ENCODE data around the gene TCFL5.

TCFL5 gene

DNA sequence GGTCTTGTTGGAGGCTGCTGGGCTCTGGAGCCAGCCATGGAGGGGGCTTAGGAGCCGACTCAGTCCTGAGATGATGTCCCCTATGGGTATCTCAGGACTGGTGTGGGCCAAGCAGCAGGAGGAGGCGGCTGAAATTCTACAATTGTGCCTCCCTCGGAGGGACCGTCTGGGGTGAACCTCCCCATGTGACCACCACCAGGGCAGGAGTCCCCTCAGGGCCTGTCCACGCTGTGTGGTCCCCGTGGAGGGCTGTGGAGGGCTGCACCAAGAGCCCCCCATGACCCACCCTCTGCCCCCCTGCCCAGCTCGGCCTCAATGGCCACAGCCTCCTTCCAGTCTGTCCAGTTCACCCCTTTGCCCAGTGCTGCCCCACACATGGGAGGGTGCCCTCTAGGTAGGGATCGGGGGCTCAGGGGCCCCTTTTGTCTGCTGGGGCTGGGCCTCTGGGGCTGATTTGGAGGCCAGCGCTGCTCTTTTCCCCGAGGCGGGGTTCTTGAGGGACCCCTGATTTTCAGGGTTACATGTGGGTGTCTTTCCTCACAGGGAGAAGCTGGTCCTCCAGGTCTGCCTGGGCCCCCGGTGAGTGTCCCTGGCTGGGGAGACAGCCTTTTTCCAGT lies 43.5 kb downstream of the TCFL5 start:
- TF ChIP-seq POLR2A (IDR thresholded peaks at IDR 0.05; ENCODE audit: low read length): no peak
- no peak for TF ChIP-seq GATA1 (IDR thresholded peaks at IDR 0.05; ENCODE audit: low read depth, low read length)
- DNase-seq: no peak

DNA sequence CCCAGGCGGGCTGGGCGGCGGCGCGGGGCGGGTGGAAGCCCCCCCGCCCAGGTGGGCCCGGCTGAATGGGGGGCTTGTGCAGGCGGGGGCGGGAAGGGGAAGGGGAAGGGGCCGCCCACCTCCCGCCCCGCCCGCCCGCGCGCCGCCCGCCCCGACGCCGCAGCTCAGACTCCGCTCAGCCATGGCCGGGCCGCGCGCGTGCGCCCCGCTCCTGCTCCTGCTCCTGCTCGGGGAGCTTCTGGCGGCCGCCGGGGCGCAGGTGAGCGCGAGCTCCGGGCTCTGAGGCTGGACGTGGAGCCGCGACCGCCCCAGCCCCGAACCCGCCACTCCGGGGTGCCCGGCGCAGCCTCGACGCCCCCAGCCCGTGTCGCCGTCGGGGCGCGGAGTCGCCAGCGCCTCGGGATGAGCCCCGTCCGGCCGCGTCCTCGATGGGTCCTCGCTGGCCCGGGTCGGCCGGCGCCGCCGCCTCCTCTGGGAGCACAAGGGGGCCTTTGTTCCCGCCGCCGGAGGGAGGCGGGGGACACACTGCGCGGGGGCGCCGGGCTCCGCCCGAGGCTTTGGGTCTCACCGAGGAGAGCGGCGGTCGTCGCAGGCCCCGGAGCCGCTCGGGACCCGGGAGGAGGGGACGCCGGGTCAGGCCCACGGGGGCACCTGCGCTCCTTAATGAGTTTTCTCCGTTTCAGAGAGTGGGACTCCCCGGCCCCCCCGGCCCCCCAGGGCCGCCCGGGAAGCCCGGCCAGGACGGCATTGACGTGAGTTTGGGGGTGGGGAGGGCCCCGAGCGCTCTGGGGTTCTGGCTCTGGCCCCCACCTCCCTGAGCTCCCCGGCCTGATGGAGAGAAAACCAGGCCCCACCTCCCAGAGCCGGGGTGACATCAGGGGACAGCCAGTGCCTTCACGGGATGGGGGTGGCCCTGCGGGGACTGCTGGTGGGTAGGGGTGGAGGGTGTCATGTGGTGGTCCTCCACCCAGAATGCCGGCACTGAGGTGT lies 44.4 kb downstream of the TCFL5 start, which contains the start of gene COL9A3:
Gene COL9A3 (plus strand): TSS at position 167 of the 990 bp plus-strand sequence. CDS start 15 bp downstream, at position 182.
- no peak for TF ChIP-seq POLR2A (IDR thresholded peaks at IDR 0.05; ENCODE audit: low read length)
- no peak for TF ChIP-seq GATA1 (IDR thresholded peaks at IDR 0.05; ENCODE audit: low read depth, low read length)
- no peak for DNase-seq

DNA sequence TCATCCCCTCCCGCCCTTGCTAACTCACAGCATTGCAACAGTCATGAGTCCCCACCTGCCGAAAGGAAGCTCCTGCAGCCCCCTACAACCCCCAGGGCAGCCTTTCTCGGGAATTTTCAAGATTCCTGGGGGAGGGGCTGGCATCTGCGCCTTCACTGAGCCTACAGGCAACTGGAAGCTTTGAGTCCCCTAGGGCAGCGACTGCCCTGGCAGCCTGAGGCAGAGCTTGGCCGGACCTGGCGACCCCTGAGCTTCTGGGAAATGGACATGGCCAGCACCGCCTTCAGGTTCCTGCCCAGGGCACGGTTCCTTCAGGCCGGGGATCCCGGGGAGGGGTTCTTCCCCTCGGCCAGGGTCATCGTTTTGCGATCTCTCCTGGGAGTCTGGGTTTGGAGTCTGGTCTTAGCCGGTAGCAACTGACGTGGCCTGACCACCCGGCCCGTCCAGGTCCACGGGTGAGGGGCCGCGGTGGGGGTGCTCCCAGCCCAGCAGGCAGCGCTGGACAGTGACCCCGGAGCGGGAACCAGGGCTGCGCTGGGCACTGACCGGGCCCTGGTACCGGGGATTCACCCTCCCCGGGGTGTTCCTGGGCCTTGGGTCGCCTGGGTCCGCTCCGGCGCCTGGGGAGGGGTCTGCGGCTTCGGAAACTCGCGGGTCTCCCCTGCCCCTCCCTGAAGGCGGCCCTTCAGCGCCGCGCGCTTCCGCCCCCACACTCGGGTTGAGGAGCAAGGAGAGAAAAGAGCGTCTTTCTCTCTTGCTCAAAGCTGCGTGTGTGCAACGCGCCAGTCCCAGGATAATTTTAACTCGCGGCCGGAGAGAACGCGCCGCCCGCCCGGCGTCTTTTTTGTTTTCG lies 45.4 kb downstream of the TCFL5 start:
- no peak for TF ChIP-seq POLR2A (IDR thresholded peaks at IDR 0.05; ENCODE audit: low read length)
- TF ChIP-seq GATA1 (IDR thresholded peaks at IDR 0.05; ENCODE audit: low read depth, low read length): no peak
- no peak for DNase-seq

DNA sequence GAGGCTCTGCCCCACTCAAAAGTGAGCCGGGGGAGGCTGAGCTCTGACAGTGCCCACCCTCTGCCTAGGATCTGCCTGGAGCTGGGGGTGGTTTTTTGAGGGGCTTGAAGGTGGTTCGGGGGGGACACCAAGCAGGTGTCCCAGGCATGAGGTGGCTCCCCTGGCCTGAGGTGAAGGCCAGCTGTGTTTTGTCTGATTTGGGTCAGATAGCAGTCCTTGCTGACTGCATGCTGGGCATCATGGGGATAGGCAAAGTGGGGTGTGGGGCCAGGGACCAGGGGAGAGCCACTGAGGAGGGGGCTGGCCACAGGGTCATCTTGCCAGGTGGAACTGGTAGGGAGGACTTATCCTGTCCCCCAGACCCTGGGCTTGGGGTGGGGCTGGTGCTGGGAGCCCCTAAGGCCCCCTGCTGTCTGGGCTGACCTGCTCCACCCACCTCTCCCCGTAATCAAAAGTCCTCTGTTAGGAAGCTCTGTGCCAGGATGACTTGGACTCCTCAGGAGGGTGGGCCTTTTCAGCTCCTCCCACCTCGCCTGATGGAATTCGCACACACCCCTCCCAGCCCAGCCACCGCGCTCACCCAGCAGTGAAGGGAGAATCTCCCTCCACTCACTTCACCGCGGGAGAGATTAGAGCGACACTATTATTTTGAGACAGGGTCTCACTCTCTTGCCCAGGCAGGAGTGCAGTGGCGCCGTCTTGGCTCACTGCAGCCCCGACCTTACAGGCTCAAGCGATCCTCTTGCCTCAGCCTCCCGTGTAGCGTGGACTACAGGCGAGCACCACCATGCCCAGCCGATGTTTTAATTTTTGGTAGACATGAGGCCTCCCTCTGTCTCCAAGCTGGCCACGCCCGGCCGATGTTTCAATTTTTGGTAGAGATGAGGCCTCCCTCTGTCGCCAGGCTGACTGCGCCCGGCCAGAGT lies 46.3 kb downstream of the TCFL5 start:
- DNase-seq: peak in 1 of 2 experiments; percentile 52
- TF ChIP-seq POLR2A (IDR thresholded peaks at IDR 0.05; ENCODE audit: low read length): no peak
- no peak for TF ChIP-seq GATA1 (IDR thresholded peaks at IDR 0.05; ENCODE audit: low read depth, low read length)

DNA sequence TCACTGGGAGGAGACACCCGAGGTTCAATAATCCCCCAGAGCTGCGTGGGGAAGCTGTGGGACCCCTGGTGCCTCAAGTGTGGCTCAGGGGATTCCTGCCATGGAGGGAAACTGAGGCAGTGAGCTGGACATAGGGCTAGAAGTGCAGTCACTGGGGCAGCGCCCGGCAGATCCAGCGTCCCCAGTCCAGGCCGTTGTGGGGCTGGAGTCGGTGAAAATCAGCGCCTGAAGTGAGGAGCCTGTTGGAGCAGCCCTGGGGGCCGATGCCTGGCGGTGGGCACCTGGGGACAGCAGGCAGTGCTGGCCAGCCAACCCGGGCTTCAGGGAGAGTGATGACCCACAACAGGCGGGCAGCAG lies 46.9 kb downstream of the TCFL5 start:
- DNase-seq: no peak
- TF ChIP-seq POLR2A (IDR thresholded peaks at IDR 0.05; ENCODE audit: low read length): no peak
- no peak for TF ChIP-seq GATA1 (IDR thresholded peaks at IDR 0.05; ENCODE audit: low read depth, low read length)

DNA sequence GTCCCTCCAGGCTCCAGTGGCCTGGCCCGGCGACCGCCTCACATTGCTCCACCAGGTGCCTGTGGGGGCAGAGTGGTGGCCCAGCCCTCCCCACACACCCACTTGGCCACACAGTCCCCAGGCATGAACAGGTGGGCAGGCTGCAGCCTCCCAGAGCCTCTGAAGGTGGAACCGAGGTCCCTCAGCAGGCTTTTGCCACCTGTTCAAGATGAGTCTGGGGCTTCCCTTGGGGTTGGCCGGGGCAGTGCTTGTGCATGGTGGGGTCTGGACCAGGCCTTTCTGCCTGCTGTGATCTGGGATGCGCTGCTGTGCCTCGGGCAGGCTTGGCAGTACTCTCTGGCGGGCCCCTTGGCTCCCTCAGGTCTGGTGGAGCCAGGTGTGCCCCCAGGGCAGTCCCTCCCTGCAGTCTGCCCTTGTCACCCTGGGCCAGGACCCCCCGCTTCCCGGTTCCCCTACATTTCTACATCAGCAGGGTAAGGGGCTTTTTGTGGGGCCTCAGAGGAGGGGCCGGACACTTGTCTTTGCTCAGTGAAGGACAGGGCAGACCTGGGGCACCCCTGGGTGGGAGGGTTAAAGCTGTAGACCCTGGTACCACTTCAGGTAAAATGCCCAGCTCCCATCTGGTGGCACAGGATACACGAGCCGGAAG lies 47.4 kb downstream of the TCFL5 start:
- DNase-seq: no peak

DNA sequence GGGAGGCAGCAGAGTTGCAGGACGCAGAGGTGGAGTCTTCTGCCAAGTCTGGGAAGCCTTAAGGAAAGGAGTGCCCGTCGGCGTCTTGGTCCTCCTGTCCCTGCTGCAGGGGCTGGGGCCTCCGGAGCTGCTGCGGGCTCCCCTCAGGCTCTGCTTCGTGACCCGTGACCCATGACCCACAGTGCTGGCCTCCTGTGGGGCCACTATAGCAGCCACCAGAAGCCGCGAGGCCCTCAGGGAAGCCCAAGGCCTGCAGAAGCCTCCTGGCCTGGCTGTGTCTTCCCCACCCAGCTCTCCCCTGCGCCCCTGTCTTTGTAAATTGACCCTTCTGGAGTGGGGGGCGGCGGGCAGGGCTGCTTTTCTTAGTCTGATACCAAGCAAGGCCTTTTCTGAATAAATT lies 48.0 kb downstream of the TCFL5 start:
- TF ChIP-seq GATA1 (IDR thresholded peaks at IDR 0.05; ENCODE audit: low read depth, low read length) (no peak), POLR2A (IDR thresholded peaks at IDR 0.05; ENCODE audit: low read length) (no peak)
- no peak for DNase-seq

More for the DNA sequence above, 47.4 kb downstream of the TCFL5 start:
- TF ChIP-seq POLR2A (IDR thresholded peaks at IDR 0.05; ENCODE audit: low read length) (no peak), GATA1 (IDR thresholded peaks at IDR 0.05; ENCODE audit: low read depth, low read length) (no peak)

DNA sequence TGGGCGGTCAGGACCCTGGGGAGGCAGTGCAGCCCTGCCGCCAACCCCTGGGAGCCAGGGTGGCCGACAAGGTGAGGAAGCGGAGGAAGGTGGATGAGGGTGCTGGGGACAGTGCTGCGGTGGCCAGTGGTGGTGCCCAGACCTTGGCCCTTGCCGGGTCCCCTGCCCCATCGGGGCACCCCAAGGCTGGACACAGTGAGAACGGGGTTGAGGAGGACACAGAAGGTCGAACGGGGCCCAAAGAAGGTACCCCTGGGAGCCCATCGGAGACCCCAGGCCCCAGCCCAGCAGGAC lies 48.8 kb downstream of the TCFL5 start:
- DNase-seq: no peak
- TF ChIP-seq GATA1 (IDR thresholded peaks at IDR 0.05; ENCODE audit: low read depth, low read length) (no peak), POLR2A (IDR thresholded peaks at IDR 0.05; ENCODE audit: low read length) (no peak)

DNA sequence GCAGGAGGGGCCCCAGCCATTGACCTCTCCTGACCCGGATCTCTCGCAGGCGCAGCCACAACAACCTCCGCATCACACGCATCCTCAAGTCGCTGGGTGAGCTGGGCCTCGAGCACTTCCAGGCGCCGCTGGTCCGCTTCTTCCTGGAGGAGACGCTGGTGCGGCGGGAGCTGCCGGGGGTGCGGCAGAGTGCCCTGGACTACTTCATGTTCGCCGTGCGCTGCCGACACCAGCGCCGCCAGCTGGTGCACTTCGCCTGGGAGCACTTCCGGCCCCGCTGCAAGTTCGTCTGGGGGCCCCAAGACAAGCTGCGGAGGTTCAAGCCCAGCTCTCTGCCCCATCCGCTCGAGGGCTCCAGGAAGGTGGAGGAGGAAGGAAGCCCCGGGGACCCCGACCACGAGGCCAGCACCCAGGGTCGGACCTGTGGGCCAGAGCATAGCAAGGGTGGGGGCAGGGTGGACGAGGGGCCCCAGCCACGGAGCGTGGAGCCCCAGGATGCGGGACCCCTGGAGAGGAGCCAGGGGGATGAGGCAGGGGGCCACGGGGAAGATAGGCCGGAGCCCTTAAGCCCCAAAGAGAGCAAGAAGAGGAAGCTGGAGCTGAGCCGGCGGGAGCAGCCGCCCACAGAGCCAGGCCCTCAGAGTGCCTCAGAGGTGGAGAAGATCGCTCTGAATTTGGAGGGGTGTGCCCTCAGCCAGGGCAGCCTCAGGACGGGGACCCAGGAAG lies 49.3 kb downstream of the TCFL5 start:
- no peak for TF ChIP-seq GATA1 (IDR thresholded peaks at IDR 0.05; ENCODE audit: low read depth, low read length)
- TF ChIP-seq POLR2A (IDR thresholded peaks at IDR 0.05; ENCODE audit: low read length): no peak
- no peak for DNase-seq

DNA sequence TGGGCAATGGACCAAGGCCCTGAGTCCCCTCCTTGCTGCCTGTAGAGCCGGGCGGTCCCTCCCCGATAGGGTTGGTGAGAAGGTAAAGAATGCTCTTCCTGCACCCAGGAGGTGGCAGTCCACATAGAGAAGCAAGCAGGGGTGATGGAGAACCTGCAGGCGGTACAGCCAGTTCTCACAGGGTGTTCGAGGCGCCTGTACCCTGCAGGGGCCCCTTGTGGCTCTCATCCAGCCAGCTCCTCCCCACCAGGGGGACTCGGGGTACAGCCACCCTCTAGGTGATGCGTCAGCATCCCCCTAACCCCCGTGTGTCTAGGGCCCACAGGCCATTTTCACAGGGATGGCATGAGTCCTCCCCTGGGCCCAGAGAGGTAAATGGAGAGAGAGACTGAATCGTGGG lies 49.9 kb downstream of the TCFL5 start:
- no peak for DNase-seq
- TF ChIP-seq GATA1 (IDR thresholded peaks at IDR 0.05; ENCODE audit: low read depth, low read length) (no peak), POLR2A (IDR thresholded peaks at IDR 0.05; ENCODE audit: low read length) (no peak)

DNA sequence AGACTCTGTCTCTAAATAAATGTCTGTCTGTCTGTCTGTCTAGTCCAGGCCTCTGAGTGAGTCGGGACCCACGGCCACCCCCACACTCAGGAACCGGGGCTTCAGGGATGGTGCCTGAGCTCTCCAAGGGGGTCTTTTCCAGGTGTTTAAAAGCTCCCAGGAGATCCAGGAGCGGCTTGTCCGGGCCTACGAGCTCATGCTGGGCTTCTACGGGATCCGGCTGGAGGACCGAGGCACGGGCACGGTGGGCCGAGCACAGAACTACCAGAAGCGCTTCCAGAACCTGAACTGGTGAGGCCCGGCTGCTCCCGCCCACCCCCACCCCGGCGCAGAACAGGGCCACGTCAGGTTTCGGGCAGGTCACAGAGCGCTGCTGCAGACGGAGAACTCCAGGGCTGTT lies 50.3 kb downstream of the TCFL5 start:
- DNase-seq: no peak
- TF ChIP-seq GATA1 (IDR thresholded peaks at IDR 0.05; ENCODE audit: low read depth, low read length) (no peak), POLR2A (IDR thresholded peaks at IDR 0.05; ENCODE audit: low read length) (no peak)

All from erythroblast (primary cell).